ENCODE data around the gene CRACDL.

The CRACDL gene, protein sequence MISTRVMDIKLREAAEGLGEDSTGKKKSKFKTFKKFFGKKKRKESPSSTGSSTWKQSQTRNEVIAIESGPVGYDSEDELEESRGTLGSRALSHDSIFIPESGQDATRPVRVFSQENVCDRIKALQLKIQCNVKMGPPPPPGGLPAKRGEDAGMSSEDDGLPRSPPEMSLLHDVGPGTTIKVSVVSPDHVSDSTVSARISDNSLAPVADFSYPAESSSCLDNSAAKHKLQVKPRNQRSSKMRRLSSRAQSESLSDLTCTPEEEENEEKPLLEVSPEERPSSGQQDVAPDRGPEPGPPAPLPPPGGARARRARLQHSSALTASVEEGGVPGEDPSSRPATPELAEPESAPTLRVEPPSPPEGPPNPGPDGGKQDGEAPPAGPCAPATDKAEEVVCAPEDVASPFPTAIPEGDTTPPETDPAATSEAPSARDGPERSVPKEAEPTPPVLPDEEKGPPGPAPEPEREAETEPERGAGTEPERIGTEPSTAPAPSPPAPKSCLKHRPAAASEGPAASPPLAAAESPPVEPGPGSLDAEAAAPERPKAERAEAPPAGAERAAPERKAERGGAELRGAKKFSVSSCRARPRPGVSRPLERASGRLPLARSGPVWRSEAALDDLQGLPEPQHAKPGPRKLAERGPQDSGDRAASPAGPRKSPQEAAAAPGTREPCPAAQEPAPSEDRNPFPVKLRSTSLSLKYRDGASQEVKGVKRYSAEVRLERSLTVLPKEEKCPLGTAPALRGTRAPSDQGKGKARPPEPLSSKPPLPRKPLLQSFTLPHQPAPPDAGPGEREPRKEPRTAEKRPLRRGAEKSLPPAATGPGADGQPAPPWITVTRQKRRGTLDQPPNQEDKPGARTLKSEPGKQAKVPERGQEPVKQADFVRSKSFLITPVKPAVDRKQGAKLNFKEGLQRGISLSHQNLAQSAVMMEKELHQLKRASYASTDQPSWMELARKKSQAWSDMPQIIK

DNA sequence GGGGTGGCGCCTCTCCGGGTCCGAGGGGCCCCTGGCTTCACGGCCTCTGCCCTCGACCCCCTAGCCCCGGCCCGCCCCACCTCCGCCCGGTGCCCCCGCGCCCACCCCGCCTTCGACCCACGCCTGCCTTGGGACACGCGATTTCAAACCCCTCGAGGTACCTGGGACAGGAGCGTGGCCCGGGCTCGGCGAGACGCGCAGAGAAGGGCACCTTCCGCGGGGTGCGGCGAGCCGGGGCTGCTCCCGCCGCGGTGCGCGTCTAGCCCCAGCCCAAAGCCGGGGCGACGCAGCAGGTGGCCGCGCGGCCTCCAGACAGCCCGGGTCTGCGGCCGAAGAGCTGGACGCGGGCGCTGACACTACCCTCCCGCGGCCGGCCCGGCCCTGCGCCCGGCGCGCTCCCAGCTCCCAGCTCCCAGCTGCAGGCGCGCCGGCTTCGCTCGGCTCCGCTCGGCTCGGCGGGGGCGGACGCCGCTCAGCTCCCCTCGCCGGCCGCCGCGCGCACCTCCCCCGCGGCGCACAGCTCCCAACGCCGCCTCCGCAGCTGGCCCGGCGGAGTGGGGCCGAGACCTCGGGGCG is at the start of gene CRACDL:
Gene CRACDL, minus strand, starts transcription at position 449 of the 576 bp plus-strand sequence. CDS start 89,425 bp downstream, outside the sequence.
- no peak for DNase-seq (ENCODE audit: low read depth in 2 of 3, low spot score in 1 of 3)

DNA sequence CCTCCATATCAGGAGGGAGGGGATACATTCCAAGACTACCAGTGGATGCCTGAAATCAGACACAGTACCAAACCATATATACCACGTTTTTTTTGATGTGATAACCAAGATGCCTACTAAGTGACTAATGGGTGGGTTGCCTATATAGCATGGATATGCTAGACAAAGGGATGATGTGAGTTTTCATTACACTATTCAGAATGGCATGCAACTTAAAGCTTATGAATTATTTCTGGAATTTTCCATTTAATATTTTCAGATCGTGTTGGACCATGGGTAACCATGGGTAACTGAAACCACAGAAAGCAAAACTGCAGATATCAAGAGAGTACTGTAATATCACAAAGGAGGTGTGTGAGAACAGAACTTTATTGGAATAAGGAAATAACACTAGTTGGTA is 39.6 kb upstream of the CRACDL start:
- no peak for DNase-seq (ENCODE audit: low read depth in 2 of 3, low spot score in 1 of 3)

DNA sequence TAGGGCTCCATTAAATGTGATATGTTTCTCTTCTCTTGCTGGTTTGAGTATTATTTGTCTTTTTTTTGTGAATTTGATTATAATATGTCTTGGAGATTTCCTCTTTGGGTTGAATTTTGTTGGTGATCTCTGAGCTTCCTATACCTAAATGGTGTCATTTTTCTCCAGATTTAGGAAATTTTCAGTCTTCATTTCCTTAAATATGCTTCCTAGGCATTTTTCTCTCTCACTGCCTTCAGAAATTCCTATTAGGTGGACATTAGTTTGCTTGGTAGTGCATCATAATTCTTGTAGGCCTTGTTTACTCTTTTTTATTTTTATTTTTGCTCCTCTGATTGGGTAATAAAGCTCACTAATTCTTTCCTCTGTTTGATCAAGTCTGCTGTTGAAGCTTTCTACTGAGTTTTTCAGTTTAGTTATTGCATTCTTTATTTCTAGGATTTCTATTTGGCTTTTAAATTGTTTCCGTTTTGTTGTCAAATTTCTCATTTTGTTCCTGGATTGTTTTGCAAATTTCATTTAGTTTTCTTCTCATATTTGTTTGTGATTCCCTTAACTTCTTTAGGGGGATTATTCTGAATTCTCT is 36.6 kb upstream of the CRACDL start:
- no peak for DNase-seq (ENCODE audit: low read depth in 2 of 3, low spot score in 1 of 3)

DNA sequence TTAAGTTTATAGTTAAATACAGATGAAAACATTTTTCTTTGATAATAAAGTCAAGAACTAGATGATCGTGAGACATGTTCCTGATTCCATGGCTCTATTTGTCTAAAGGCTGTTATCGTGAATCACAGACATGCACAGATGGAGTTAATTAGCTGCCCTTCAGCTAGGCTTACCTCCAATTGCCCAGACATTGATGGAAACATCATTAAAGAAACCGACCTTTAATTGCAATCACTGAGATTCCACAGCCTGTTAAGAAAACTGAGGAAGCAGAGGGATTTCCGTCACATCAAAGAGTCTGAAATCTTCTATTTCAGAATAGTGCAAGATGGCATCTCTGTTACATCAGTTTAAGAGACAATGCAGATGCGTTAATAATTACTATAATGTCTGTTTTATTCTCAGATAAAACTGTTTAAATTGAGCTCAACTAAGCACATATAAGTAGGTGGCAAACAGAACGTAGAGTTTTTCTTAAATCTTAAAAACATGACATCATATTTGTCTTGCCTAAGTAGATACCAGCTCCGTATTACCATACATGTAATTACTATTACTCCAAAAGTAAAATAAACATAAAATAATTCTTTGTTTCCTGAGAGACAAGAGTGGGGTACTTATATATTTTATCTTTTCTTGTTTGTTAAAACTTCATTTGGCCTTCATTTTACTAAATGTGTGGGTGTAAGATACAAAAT is 23.9 kb upstream of the CRACDL start:
- no peak for DNase-seq (ENCODE audit: low read depth in 2 of 3, low spot score in 1 of 3)

DNA sequence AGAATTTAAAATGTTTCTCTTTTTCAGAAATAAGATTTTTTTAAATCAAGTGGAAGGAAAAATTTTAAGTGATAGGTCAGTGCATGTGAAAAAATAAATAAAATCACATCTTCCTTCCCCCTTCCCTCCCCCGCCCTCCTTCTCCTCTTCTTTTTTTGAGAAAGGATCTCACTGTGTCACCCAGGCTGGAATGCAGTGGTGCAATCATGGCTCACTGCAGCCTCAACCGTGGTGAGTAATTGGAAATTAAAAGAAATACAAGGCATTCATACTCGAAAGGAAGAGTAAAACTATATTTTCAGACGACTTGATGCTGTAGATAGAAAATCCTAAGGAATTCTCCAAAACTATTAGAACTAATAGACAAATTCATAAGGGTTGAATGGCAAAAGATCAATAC is 16.9 kb upstream of the CRACDL start:
- no peak for DNase-seq (ENCODE audit: low read depth in 2 of 3, low spot score in 1 of 3)

DNA sequence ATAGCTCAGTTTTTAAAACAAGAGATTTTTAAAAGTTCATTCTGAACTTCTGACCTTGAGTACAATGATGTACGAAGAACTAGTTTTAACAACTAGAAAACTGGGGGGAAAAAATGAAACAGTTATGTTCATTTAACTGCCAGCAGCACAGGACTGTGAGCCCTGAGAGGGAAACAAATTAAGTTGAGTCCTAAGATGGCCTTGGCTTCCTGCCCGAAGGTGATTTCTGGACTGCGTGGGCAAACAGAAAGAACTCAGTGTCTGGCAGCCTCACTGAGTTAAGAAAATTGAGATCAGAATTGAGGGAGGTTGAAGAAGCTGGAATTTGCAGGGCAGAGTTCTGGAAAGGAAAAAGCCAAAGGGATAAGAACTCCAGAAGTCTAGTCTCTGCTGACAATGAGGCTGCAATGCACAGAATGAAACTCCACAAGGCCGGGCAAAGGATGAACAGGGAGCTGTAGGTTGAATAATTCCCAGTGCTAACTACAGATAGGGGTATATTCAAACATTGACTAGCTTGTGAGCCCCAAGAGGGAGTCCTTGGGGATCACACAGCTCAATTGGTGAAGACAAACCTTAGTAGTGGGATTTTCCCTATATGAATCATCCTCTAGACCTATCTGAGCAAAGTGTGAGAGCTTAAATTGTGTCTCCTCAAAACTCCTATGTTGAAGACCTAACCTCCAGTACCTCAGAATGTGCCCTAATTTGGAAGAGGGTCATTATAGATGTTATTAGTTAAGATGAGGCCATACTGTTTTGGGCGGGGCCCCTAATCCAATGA is 13.1 kb upstream of the CRACDL start:
- DNase-seq (ENCODE audit: low read depth in 2 of 3, low spot score in 1 of 3): no peak

DNA sequence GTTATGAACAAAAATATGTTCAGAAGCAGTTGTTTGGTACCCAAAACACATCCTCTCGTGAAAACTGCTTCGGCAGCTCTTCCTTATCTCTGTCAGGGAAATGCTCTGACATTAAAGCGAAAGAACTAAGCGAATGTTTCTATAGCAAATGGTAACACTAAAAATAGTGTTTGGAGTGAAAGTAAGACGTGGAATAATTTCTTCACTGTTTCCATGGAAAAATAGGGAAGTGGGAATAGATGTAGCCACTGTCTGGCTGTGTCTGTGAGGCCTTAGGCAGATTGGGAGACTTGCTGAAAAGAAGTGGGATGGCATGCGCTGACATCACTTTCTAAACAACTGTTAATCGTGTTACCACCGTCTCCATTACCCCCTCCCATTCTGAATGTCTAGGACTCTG is 11.5 kb upstream of the CRACDL start:
- DNase-seq (ENCODE audit: low read depth in 2 of 3, low spot score in 1 of 3): no peak

DNA sequence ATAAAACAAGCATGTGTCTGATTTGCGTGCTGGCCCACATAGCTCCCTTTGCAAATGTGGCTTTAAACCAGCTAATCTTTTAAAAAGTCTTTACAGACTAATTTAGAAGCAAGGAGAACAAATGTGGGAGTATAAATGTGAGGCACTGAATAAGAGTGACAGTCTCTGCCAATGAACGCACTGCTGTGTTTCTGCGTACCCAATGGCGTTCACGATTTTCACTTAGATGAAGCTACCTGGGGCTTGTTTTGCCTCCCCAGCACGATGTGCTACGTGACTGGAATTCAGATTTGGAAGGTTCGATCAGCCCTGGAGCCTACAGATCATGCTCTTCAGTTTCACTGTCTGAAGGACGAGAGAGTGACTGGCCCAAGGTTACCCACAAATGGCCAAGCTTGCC is 10.8 kb upstream of the CRACDL start:
- DNase-seq (ENCODE audit: low read depth in 2 of 3, low spot score in 1 of 3): no peak

DNA sequence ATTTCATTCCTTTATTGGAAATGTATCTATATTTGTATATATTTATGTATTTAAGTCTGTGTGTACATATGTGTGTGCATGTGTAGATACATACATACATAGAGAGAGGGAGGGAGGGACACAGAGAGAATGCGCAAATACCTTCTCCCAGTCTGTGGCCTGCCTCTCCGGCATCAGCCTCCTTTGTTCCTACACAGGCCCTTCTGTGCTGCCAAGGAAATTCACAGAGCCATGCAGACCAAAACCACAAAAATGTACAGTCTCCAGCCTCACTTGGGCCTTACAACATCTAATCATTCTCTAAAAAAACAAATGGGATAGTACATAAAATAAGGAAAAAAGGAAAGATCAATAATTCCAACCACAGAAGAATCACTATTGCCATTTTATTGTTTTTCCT is 8.8 kb upstream of the CRACDL start:
- DNase-seq (ENCODE audit: low read depth in 2 of 3, low spot score in 1 of 3): no peak

DNA sequence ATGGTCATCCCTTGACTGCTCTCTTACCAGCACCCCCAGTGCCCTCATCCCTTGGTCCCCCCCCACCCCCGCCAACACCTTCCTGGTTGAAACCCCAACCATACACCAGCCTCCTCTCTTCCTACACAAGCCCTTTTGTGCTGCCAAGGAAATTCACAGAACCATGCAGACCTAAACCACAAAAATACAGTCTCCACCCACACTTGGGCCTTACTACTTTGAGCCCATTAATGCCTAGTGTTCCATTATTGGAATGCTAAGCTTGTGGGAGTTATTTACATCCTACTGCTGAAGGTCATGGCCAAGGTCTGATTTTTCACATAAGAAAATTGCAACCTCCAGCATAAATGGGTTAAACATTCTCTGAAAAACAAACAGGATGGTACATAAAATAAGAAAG is 4.1 kb upstream of the CRACDL start:
- no peak for DNase-seq (ENCODE audit: low read depth in 2 of 3, low spot score in 1 of 3)

DNA sequence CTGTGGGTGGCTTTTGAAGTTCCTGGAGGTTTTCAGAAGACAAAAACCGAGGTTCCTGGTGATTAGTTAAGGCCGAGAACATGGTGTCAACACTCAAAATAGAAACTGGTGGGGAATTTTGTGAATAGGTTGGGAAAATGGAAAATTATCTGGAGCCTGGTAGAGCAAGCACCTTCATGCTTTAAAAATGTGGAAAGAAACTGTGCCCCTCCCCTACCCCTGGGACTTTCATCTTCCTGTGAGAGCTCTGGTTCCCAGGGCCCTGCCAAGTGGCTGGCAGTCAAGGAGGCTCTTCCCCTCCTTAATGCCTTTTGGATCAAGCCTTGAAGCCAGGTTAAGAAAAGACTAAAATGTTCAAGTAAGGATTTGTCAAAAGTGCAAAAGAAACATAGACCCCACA is 1.9 kb upstream of the CRACDL start:
- no peak for DNase-seq (ENCODE audit: low read depth in 2 of 3, low spot score in 1 of 3)

DNA sequence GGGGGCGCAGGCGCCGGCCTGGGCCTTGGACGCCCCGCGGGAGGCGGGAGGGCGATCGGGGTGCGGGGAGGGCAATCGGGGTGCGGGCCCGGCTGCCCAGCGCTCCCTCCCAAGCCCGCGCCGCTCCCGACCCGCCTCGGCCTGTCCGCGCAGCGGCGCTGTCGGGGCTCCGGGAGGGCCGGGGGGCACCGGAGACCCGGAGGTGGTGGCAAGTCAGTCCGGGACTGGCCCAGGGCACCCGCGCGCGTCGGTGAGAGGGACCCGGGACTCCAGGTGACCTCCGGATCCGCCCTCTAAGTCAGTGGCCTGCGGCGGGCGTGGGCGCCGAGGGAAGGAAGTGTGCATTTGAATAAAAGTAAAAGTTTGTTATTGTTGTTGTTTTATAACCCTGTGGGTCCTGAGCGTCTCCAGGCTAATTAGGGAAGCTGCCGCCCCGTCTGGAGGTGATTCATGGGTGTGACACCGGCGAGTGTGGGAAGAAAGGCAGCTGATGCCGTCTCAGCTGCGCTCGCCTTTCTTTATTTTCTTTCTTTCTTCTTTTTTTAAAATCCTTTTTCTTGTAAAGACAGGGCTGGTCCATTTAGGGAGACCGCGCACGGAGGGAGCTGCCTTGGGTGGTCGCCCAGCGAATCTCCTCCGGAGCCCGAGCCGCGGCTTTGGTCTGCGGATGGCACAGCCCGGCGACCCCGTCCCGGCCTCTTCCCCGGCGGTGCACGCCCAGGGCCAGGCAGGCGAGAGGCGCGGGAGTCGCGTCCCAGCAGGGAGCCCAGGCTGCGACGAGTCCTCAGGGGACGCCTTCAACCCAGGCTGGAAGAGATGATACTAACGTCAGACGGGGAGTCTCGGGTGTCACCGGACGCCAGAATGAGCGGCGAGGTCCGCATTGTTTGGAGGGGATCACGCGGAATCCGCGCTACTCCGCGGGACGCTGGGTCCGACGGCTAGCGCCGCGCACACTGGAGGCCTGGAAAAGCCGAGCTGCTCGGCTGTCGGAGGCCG is 627 bp upstream of the CRACDL start:
- peak in 2 of 3 donors; percentile 15 to 19 for DNase-seq (ENCODE audit: low read depth in 2 of 3, low spot score in 1 of 3)

DNA sequence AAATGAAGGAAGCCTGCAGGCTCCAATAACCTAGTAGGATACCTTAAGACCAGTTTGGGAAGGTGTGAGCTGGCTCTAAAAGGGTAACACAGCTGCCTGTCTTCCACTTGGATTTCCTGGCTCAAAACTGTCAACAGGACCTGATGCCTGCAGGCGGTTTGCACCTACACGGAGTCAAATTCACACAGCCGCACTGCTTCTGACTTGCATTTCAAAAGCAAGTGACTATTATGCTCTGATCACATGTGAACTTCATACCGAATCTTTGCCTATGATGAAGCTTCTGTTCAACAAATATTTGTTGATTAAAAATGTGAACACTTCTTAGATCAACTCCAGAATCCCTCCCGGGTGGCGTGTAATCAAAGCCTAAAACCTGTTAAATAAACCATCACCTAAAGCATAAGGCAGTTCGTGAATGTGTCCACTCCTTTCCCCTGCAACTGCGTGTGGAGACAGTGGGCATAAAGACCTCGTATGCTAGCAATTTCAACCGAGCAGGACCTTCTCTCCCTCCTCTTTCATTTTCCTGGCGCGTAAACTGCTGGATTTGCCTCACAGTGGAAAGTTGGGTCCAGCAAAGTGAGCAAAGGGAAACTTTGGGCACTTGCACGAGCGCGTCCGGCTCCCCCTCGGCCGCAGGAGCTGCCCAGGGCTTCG is 784 bp downstream of the CRACDL start:
- no peak for DNase-seq (ENCODE audit: low read depth in 2 of 3, low spot score in 1 of 3)

DNA sequence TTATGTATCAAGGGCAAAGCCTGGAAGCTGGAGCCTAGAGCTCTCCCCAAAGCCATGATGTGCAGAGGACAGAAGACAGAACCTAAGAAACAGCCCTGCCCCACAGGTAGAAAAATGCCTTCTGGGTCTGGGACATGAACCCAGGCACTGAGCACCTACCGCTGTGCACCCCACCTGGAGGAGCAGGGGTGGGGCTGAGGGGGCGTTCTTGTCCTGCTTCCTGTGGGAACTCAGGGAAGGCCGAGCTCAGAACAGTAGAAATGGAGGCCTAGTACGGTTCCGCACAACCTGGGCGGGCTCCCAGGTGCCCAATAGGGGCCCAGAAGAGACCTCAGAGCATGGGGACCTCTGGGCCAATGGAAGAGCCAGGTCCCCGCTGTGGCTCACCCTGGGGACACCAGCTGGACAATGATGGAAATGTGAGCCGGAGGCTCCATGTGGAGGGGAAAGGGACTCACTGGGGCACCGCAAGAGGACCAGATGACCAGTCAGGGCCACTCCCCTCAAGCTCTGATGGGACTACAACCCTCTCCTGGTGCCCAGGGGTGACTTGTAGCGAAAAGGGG is 3.2 kb downstream of the CRACDL start:
- DNase-seq (ENCODE audit: low read depth in 2 of 3, low spot score in 1 of 3): no peak

DNA sequence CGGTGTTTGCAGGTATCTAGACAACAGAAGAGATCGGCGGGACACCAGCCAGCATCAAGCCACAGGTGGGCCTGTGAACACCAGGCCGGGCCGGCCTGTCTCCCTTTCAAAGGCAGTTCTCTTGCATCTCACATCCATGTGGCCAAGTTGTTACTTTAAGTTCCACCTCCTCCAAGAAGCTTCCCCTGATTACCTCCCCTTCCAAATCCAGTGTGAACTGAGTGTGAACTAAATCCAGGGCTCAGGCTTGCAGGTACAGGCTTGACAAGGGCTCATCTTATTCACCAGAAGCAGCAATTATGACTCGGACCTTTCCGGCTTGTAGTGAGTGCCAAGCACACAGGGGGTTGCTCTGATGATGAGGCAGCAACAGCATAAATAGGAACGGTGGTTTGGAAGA is 3.9 kb downstream of the CRACDL start:
- DNase-seq (ENCODE audit: low read depth in 2 of 3, low spot score in 1 of 3): no peak

DNA sequence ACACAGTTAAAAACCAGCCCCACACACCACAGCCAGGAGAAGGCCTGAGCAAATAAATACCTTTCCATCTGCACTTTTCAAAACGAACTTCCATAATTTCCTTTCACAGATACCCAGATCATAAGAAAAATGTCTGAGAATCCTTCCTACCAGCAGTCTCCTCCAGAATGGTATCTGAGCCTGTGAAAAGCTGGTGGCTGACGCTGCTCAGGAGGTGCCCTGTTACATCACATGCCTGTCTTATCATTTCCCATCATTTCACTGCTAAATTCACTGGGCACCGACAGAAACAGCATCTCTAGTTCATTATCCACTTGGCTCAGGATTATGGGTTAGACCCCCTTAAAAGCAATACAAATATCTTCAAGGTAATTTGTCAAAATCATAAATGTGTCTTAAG is 4.4 kb downstream of the CRACDL start:
- no peak for DNase-seq (ENCODE audit: low read depth in 2 of 3, low spot score in 1 of 3)

DNA sequence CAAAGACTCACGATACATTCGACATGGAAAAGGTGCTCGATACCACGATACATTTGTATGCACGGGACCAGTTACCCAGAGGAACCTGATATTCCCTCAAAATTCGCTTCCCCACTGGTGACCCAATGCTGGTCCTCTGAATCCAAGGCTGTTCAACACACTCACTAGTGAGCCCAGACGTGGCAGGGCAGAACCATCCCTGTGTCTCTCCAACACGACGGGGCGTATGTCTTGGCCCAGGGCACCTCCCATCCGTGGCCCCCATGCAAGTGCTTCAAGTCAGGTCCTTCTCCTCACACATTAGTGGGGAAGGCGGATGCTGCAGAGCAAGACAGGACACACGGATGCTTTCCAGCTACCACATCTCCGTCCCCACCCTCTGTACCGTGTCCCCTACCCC is 6.1 kb downstream of the CRACDL start:
- DNase-seq (ENCODE audit: low read depth in 2 of 3, low spot score in 1 of 3): no peak

DNA sequence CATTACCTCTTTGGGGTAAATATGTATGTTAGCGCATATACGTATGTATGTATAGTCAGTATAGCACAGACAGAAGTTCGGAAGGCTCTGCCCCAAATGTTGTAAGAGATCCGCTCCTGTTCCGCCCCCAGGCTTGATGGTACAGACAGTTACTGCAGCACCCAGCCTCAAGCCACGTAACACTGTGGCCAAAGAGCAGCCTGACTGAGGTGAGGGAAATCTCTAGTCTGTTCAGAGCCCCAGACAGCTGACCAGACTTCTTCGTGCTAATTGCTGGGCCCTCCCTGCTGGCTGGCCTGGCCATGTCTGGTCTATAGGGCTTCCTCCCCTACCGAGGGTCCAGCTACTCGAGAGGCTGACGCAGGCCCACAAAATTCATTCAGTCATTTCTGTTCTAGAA is 7.8 kb downstream of the CRACDL start:
- no peak for DNase-seq (ENCODE audit: low read depth in 2 of 3, low spot score in 1 of 3)
